ENCODE data around the gene AFAP1.

The AFAP1 gene

DNA sequence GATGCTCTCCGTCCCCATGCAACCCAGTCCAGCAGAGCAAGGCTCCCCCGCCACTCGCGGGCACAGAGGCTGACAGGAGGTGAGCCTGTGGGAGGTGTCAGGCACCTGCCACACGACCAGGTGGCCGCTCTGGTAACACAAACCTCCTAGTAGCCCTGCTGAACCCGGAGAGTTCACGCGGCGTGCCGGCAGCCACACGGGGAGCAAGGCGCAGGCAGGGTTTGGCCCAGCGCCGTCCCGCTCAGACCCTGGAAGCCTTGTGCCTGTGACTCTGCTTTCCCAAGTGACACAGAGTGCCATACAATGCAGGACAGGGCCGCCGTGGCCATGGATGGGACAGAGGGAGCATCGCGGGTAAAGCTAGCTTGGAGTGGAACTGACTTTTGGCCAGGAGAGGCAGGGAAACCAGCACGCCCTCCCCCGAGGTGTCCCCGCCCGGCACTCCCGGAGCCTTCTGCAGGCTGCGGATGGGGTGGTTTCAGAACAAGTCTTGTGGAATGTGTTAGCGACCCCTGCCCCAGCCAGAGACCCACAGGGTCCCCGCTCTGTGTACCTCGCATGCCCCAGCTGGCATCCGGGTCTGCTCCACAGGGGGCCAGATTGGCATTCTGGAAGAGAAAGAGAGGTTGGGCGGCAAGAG lies 44.7 kb upstream of the AFAP1 start:
- in situ Hi-C loops (cut with MboI; ENCODE audit: low sequenced_read_pairs, unreplicated experiment): no loop called here
- TF ChIP-seq, protein P1, sequence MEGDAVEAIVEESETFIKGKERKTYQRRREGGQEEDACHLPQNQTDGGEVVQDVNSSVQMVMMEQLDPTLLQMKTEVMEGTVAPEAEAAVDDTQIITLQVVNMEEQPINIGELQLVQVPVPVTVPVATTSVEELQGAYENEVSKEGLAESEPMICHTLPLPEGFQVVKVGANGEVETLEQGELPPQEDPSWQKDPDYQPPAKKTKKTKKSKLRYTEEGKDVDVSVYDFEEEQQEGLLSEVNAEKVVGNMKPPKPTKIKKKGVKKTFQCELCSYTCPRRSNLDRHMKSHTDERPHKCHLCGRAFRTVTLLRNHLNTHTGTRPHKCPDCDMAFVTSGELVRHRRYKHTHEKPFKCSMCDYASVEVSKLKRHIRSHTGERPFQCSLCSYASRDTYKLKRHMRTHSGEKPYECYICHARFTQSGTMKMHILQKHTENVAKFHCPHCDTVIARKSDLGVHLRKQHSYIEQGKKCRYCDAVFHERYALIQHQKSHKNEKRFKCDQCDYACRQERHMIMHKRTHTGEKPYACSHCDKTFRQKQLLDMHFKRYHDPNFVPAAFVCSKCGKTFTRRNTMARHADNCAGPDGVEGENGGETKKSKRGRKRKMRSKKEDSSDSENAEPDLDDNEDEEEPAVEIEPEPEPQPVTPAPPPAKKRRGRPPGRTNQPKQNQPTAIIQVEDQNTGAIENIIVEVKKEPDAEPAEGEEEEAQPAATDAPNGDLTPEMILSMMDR (IDR thresholded peaks at IDR 0.05; ENCODE audit: borderline replicate concordance, control extremely low read depth, extremely low read depth, insufficient read depth, missing control alignments): no peak
- DNase-seq (ENCODE audit: low spot score): no peak

DNA sequence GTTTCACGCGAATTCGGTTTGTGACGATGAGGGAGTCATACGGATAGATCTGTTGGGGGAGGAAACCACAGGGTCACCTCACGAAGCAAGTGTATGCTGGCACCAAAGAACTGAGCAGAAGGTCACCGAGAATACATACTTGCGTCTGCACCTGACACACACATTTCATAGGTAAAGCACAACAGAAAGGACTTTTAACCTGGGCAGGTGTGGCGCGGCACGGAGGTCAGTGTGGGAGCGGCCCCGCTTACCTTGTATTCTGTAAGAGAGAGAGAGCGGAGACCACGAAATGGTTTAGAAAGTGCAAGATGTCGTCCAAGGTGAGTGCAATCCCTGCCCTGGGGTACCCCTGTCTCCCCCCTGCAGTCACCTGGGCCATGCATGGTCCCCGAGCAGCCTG lies 43.6 kb upstream of the AFAP1 start:
- DNase-seq (ENCODE audit: low spot score): no peak
- in situ Hi-C loops (cut with MboI; ENCODE audit: low sequenced_read_pairs, unreplicated experiment): no loop called here
- TF ChIP-seq, protein P1 (IDR thresholded peaks at IDR 0.05; ENCODE audit: borderline replicate concordance, control extremely low read depth, extremely low read depth, insufficient read depth, missing control alignments): no peak

DNA sequence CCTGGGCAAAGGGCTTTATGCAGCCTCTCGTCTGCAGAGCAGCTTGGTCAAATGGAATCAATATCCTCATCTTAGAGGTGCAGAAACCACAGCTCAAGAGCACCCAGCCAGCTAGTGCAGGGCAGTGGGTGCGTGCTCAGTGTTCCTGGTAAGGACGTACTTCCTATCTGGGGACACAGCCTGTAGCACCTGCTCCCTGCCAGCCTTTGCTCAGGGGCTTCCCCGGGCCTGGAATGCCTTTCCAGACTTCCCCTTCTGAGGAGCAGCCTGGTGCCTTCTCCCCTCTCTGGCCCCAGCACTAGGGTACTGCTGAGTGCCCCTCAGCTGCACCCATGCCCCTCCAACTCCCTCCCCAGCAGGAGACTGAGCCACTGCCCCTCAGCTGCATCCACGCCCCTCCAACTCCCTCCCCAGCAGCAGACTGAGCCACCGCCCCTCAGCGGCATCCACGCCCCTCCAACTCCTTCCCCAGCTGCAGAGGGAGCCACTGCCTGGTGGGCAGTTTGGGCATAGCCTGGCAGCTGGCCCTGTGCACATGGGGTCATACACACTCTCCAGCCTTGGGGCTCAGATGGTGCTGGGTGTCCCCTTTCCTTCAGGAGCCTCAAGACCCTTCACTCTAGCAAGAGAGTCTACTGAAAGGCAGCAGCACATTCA lies 42.2 kb upstream of the AFAP1 start:
- DNase-seq (ENCODE audit: low spot score): no peak
- in situ Hi-C loops (cut with MboI; ENCODE audit: low sequenced_read_pairs, unreplicated experiment): no loop called here
- TF ChIP-seq, protein P1 (IDR thresholded peaks at IDR 0.05; ENCODE audit: borderline replicate concordance, control extremely low read depth, extremely low read depth, insufficient read depth, missing control alignments): no peak

DNA sequence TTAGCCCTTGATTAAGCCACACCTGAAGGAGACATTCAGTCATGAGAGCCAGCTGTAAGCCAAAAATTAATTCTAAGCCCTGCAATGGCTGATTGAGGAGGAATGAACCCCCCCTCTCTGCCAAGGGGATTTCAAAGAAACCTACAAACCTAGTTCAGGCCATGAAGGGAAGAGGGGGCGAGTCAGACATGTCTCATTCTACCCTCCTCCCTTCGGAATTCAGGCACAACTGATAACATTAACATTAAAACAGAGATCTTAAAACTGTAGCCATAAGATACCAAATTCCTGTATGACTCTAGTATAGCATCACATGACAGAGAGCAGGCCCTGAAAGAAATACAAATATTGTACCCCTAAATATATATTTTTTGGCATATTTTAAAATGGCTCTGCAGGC lies 40.4 kb upstream of the AFAP1 start:
- no peak for DNase-seq (ENCODE audit: low spot score)
- TF ChIP-seq, protein P1 (IDR thresholded peaks at IDR 0.05; ENCODE audit: borderline replicate concordance, control extremely low read depth, extremely low read depth, insufficient read depth, missing control alignments): no peak
- in situ Hi-C loops (cut with MboI; ENCODE audit: low sequenced_read_pairs, unreplicated experiment): no loop called here

DNA sequence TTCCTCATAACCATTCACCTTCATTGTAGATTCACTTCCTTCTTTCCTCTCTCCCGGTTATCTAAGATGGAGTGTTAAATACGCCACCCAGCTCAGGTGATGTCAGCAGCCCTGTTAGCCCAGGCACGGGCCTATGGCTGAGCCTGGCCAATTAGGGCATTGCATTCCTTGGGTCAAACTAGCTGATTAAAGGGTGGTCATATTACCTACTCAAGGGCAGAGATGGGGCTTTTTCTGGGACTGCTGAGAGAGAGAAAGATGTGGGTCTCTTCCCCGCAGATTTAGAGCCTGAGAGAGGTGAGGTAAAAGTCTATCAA lies 39.9 kb upstream of the AFAP1 start:
- peak; percentile 15 for DNase-seq (ENCODE audit: low spot score)
- TF ChIP-seq, protein P1 (IDR thresholded peaks at IDR 0.05; ENCODE audit: borderline replicate concordance, control extremely low read depth, extremely low read depth, insufficient read depth, missing control alignments): no peak
- in situ Hi-C loops (cut with MboI; ENCODE audit: low sequenced_read_pairs, unreplicated experiment): no loop called here

DNA sequence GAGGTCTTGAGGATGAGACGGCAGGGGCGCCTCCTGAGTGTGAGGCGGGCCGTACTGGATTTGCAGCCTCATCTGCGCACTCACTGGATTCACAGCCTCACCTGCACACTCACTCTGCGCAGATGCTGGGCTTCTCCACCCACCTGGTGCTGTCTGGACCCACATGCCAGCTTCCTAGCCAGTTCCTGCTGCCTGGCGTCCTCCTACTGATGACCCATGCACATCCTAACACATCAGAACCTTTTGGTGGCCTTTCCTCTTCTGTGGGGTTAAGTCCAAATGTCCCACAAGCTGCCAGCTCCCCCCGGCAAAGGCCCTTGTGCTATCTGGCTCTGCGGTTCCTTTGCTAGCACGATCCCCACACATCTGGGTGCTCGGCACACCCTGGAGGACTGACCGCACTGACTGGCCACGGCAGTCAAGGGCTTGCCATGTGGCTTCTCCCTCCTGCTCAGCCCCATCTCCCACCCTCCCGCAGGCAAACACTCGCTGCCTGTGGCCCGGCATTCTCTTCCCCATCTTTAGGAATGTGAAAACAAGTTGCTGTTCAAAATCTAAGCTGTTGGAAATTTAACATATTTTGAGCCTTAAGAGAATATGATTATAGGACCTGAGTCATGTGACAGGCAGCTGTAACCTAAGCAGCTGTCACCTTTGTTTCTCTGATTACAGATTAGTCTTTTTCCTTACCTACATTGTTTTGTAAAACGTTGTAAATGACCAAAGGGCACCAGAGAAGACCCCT lies 39.4 kb upstream of the AFAP1 start:
- in situ Hi-C loops (cut with MboI; ENCODE audit: low sequenced_read_pairs, unreplicated experiment): no loop called here
- DNase-seq (ENCODE audit: low spot score): peak; percentile 23
- TF ChIP-seq, protein P1 (IDR thresholded peaks at IDR 0.05; ENCODE audit: borderline replicate concordance, control extremely low read depth, extremely low read depth, insufficient read depth, missing control alignments): no peak
